Stomach (tissue), 4 donors: Measurements from ENCODE around the gene KCNK5.

Source experiments
- EP300 ChIP-seq: sonication (generic); formaldehyde crosslinking; IDR thresholded peaks from one replicate; pipeline ENCODE4 v1.6.1; 2017; ENCODE audit warnings: antibody characterized with exemption
- TF ChIP-seq, protein P1 (sequence below), 7 experiments: fragments of 450-650 bp in 4 of 7; fragments of 200-600 bp in 3 of 7; sonication (generic) in 3 of 7; IDR thresholded peaks; one replicate each; pipeline ENCODE4 v1.5.1; 2016 to 2019; ENCODE audit warnings: antibody characterized with exemption in 7 of 7, control low read depth in 2 of 7, mild to moderate bottlenecking in 1 of 7

DNA sequence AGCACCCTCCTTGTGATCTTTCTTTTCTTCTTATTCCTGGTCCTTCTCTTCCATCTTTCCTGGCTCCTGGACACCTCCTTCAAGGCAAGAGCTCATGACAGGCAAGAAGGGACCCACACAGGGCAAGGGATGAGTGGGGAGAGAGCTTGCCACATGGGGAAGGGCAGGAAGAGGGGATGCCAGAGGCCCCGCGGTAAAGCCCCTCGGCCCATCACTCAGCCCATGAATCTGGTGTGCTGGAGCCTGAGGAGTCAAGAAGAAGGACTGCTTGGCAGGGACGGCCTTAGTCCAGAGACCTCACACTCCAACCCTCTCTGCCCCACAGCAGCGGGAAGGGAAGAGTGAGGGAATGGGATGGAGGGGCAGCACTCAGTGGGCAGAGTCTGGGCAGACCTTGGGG, 62.0 kb downstream of the KCNK5 start:
- TF ChIP-seq, protein P1, sequence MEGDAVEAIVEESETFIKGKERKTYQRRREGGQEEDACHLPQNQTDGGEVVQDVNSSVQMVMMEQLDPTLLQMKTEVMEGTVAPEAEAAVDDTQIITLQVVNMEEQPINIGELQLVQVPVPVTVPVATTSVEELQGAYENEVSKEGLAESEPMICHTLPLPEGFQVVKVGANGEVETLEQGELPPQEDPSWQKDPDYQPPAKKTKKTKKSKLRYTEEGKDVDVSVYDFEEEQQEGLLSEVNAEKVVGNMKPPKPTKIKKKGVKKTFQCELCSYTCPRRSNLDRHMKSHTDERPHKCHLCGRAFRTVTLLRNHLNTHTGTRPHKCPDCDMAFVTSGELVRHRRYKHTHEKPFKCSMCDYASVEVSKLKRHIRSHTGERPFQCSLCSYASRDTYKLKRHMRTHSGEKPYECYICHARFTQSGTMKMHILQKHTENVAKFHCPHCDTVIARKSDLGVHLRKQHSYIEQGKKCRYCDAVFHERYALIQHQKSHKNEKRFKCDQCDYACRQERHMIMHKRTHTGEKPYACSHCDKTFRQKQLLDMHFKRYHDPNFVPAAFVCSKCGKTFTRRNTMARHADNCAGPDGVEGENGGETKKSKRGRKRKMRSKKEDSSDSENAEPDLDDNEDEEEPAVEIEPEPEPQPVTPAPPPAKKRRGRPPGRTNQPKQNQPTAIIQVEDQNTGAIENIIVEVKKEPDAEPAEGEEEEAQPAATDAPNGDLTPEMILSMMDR (IDR thresholded peaks at IDR 0.05), result no peak
- TF ChIP-seq EP300, result no peak
